ENCODE results near the gene SUGP2.

Gene SUGP2

DNA sequence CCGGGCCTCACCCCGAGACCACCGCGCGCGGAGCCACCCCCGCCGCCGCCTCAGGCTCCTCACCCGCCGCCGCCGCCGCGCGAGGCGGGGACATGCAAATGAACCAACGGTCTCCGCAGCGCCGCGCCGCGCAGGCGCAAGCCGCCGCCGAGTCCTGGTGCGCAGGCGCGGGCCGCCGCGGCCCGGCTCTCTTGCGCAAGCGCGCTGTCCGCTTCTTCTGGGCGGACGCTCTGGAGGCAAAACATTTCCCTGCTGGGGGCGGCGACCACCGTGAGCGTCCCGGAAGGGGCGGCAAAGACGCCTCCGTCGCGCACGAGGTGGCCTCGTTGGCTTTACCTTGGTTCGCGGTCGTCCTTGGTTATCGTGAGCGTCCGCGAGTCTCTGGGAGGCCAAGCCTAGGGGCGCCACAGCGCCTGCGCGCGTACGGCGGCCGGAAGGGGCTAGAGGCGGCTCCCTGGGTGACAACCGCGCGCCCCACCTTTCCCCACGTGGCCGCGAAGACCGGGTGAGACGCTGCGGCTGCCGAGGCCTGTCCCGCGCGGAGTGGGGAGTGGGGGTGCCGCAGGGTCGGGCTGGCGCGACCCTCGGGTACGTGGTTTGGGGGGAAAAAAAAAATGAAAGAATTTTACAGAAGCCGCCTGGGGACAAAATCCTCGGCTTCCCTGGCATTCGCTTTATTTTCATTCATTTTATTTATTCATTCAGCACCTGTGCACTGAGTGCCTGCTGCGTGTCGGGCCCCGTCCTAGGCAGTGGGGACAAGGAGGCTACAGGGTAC is at the start of gene SUGP2, which contains the start of gene ARMC6:
TSS of gene SUGP2 (minus strand) at position 92 of the 778 bp plus-strand sequence. CDS start 2,446 bp downstream, outside the sequence.
TSS of gene ARMC6 (plus strand) at position 178 of the 778 bp plus-strand sequence. CDS start 607 bp downstream, outside the sequence.
- DNase-seq: peak; percentile 73

DNA sequence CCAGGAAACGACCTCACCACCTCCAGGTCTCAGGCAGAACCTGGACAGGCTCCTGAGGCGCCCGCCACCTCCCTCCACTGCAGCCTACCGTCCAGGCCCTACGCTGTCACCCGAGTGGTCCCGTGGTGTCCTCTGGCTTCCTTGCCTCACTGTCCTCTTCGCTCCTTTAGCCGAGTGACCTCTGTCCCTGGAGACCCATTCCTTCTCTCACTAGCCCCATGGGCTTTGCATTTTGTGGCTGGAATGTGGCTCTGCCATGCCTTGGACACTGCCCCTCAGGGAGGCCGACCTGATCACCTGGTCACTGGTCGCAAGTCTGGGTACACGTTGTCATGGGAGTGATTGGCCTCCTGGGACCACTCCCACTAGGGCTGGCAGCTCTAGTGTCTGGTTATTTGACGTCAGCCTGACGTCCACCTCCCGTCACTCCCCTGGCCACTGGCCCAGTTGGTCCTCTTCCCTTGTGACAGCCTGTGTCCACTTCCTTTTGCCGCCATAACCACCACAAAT is 48.4 kb upstream of the SUGP2 start:
- peak; percentile 27 for DNase-seq

DNA sequence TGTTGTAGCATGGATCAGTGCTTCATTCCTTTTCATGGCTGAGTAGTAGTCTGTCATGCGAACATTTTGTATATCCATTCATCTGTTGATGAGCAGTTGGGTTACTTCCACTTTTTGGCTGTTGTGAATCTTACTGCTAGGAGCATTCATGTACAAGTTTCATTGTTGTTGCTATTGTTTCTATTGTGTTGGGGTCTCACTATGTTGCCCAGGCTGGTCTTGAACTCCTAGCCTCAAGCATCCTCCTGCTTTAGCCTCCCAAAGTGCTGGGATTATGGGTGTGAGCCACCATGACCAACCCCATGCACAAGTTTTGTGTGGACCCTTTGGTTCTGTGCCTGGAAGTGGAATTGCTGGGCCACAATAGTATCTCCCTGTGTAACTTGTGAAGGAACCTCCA is 46.3 kb upstream of the SUGP2 start:
- no peak for DNase-seq

GRCh38 chr19:19078801-19079200 is 45.5 kb upstream of the SUGP2 start:
- DNase-seq: no peak

- no peak for DNase-seq
These were observed 43.8 kb upstream of the SUGP2 start for GRCh38 chr19:19077103-19077502.

DNA sequence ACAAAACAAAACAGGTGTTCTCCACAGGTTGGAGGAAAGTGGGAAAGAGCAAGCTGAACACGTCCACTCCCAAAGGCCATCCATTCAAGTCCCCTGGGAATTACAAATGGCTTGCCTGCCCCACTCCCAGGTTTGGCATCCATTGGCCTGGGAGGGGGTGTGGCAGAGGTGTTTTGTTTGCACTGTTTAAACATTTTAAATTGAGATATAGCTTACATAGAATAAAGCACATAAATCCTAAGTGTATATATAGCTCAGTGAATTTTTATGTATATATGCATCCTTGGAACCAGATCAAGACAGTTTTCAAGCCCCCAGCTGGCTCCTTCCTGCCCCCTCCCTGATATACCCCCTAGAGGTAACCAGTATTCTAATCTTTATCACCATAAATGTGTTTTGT is 43.2 kb upstream of the SUGP2 start:
- DNase-seq: no peak

DNA sequence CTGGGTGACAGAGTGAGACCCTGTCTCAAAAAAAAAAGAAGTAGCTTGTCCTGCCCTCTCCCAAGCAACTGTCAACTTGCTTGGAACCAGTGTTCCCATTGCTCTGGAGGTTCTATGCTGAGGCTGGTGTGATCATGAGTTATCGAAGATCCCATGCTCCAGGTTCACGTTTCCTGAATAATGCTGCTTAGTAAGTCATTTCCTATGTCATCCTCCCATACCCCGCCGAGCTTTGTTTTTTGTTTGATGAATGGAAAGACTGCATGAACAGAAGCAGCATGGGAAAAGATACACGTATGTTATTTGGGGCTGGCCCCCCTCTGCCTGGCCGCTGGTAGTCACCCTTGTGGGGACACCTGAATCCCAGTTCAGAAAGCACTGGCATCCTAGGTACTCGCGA is 41.8 kb upstream of the SUGP2 start:
- no peak for DNase-seq

GRCh38 chr19:19074196-19074882 is 41.0 kb upstream of the SUGP2 start:
- no peak for DNase-seq

- no peak for DNase-seq
These were observed 38.6 kb upstream of the SUGP2 start for GRCh38 chr19:19071897-19072296.

DNA sequence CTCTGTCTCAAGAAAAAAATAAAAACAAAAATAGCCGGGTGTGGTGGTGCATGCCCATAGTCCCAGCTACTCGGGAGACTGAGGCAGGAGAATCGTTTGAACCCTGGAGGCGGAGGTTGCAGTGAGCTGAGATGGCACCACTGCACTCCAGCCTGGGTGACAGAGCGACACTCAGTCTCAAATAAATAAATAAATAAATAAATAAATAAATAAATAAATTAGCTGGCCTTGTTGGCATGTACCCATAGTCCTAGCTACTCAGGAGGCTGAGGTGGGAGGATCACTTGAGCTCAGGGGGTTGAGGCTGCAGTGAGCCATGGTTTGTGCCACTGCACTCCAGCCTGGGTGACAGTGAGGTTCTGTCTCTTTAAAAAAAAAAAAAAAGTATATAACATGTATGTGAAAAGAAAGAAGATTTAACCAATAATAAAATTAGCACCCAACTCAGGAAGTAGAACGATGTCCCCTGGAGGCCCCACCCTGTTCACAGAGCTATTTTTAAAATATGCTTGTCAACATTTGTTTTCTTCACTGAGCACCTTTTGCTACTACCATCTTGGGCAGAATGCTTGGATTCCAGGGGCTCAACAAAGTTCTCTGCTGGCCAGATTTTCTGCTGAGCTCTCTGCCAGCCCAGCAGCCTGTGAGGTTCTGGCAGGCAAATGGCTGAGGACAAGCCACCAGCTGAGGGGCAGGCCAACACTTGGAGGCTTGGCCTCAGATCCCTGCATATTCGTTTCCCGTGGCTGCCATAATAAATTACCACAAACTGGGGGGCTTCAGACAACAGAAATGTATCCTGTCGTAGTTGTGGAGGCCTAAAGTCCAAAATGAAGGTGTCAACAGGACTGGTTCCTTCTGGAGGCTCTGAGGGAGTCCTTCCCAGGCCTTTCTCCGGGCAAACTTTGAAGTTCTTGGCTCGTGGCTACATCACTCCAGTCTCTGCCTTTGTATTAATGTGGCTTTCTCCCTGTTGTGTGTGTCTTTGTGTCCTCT is 35.6 kb upstream of the SUGP2 start:
- DNase-seq: no peak

DNA sequence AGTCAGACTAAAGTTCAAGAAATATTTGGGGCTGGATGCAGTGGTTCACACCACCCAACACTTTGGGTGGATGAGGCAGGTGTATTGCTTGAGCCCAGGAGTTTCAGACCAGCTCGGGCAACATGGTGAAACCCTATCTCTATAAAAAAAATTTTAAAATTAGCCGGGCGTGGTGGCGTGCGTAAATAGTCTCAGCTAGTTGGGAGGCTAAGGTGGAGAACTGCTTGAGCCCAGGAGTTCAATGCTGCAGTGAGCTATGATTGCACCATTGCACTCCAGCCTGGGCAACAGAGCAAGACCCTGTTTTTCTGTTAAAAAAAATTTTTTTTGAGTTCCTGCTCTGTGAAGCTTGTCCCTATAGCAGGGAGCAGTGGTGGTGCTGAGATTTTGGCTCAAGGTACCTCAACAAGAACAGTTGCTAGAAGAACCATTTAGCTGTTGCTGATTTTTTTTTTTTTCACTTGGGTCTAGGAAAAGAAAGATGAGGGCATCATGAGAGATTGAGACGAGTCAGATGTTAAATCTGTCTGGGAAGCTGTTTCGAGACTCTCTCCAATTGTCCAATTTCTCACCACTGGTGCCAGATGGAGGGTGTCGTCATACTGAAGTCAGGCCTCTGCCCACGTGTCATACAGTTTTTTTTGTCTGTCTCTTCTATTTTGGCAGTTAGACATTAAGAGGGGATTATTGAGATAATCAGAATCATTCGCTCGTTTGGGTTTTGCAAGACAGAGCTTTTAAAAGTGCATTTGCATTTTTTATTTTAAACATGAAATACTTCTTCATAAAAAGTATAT is 34.2 kb upstream of the SUGP2 start:
- DNase-seq: no peak

- DNase-seq: peak; percentile 28
These were observed 31.8 kb upstream of the SUGP2 start for GRCh38 chr19:19064811-19065745.

DNA sequence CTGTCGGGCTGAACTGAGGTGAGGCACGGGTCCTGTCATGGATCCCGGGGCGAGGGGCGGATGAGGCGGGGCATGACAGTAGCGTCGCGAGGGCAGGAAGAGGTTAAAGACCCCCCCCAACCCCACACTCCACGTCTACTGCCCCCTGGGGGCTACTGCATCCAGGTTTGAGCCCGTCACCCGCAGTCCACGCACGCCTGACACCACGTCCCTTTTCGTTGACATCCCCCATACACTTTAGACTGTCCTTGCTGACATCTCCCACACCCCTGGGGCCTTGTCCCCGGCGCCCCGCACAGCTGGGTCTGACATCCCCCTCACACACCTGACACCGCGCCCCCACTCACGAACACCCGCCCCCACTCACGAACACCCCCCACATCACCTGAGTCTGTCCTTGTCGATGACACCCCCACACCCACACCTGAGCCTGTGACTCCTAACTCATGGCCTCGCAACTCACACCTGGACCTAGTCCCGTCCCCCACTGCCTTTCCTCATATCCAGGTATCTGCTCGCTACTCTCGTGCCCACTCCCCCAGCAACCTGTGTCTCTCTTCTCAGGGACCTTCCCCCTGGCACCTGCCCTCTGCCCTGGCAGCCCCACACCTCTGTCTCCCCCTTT is 30.9 kb upstream of the SUGP2 start:
- peak; percentile 60 for DNase-seq

- peak; percentile 99 for DNase-seq
These were observed 30.1 kb upstream of the SUGP2 start, which contains the start of gene SLC25A42 for GRCh38 chr19:19063183-19064097. Gene SLC25A42, plus strand, starts transcription at chr19:19063994. Its CDS starts 32,131 bp downstream, at chr19:19096125.

GRCh38 chr19:19062454-19063182 is 29.3 kb upstream of the SUGP2 start:
- DNase-seq: peak; percentile 97

DNA sequence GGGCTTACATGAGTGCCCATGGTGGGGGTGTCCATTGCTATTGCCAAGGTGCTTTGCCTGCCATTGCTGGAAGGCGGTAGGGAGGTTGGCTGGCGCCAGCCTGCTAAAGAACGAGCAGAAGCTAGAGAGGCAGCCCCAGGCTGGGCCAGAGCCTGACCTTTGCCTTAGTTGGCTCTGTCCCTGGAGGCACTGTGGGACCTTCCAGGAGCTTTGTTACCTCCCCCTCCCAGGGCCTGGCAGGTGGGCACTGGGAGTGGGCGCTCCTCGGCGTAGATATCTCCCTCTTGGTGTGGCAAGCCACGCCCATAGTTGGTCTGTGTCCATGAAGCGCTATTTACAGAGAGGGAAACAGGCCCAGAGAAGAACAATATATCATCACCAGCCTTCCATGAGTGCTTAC is 28.2 kb upstream of the SUGP2 start:
- DNase-seq: peak; percentile 97

- DNase-seq: peak; percentile 95
These were observed 26.7 kb upstream of the SUGP2 start for GRCh38 chr19:19059837-19060611.

All from NCI-H2029 (cell line).